Upper lobe of right lung (tissue), 1 donor: ENCODE measurements around the gene SPECC1L. TPM values are rescaled to one million over a fixed set of nuclear protein-coding genes. Genes with fewer than 3 reads are reported as not detected.

Experiments
- ATAC-seq: fragments of 200-7000 bp; cut with Tn5 transposase; one replicate; pipeline ENCODE4 v1.9.1; 2020; ENCODE audit warnings: mild to moderate bottlenecking, moderate library complexity
- DNase-seq: peaks from one replicate; pipeline ENCODE4 v3.0.0-alpha.2; 2020
- H3K27ac ChIP-seq: fragments of 200-600 bp; one replicate; pipeline ENCODE4 v1.8.0; 2022
- H3K27me3 ChIP-seq: fragments of 200-600 bp; one replicate; pipeline ENCODE4 v1.8.0; 2022; ENCODE audit warnings: mild to moderate bottlenecking
- H3K36me3 ChIP-seq: fragments of 200-600 bp; one replicate; pipeline ENCODE4 v1.8.0; 2022
- H3K4me1 ChIP-seq: fragments of 200-600 bp; one replicate; pipeline ENCODE4 v1.8.0; 2022
- H3K4me3 ChIP-seq: fragments of 200-600 bp; one replicate; pipeline ENCODE4 v1.8.0; 2022; ENCODE audit warnings: mild to moderate bottlenecking
- H3K9me3 ChIP-seq: fragments of 200-600 bp; one replicate; pipeline ENCODE4 v1.8.0; 2022
- intact Hi-C: fragments of 100-400 bp; cut with DNase I; formaldehyde crosslinking; loops from one replicate; pipeline ENCODE4 v1.11.0; 2022
- long read RNA-seq: library from polyadenylated mRNA; unstranded; transcript quantifications from one replicate; pipeline ENCODE4 v2.0.0, GENCODE V29; 2021
- total RNA-seq: library from RNA; stranded (reverse); fragmentation: NEBNext Ultra II Directional; extraction: Animal tissue kit (Norgen Biotek cat#: 25700); gene quantifications from one replicate; pipeline ENCODE4 v1.2.1, GENCODE V29; 2021
- TF ChIP-seq, protein P1 (sequence below): fragments of 200-600 bp; IDR thresholded peaks from one replicate; pipeline ENCODE4 v1.8.0; 2022; ENCODE audit warnings: antibody characterized with exemption
- donor health status: DM: no; HTN: yes; CAD: no; lungs with severe emphysema.

The SPECC1L gene
- 87.1 TPM for total RNA-seq
- long read RNA-seq, full-length matches to known transcripts, result 36 of 67 reads
- long read RNA-seq, partial matches to known transcripts, result 17 of 67 reads
- long read RNA-seq, other reads (novel, unspliced or antisense), result 14 of 67 reads

- peaks cover 31% of the 10 kb centered on the region for H3K4me1 ChIP-seq
- intact Hi-C loops, result no loop called here
- no peaks in the 10 kb centered on the region for H3K36me3 ChIP-seq
- peak within 1 kb of the TSS; percentile 90 for H3K27ac ChIP-seq
- peak; percentile 96 for DNase-seq
- H3K27me3 ChIP-seq, result no peaks in the 10 kb centered on the region
- peak within 1 kb of the TSS; percentile 89 for H3K4me3 ChIP-seq
- no peaks in the 10 kb centered on the region for H3K9me3 ChIP-seq
- ATAC-seq, result peak; percentile 98
- TF ChIP-seq, protein P1, sequence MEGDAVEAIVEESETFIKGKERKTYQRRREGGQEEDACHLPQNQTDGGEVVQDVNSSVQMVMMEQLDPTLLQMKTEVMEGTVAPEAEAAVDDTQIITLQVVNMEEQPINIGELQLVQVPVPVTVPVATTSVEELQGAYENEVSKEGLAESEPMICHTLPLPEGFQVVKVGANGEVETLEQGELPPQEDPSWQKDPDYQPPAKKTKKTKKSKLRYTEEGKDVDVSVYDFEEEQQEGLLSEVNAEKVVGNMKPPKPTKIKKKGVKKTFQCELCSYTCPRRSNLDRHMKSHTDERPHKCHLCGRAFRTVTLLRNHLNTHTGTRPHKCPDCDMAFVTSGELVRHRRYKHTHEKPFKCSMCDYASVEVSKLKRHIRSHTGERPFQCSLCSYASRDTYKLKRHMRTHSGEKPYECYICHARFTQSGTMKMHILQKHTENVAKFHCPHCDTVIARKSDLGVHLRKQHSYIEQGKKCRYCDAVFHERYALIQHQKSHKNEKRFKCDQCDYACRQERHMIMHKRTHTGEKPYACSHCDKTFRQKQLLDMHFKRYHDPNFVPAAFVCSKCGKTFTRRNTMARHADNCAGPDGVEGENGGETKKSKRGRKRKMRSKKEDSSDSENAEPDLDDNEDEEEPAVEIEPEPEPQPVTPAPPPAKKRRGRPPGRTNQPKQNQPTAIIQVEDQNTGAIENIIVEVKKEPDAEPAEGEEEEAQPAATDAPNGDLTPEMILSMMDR, result no peak
Observed at GRCh38 chr22:24270556-24271385, at the start of gene SPECC1L. SPECC1L (plus strand) TSS chr22:24270831; CDS start chr22:24302232, 31,401 bp downstream.

DNA sequence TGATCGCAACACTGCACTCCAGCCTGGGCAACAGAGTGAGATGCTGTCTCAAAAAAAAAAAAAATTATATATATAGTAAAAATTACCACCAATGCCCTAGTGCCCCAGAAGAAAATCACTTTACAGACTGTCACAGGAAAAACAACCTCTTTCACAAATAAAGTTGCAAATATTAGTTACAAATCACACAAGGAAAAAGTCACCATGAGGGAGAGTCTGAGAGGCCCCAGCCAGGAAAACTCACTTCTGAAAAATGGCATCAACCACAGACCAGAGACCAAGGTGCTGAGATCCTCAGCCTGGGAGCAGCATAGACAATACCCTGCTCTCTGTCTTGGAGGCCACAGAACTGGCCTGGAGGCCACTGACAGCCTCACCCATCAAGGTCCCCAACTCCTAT lies 46.2 kb upstream of the SPECC1L start:
- TF ChIP-seq, protein P1, result no peak
- no peak for ATAC-seq
- intact Hi-C loops, result no loop called here
- no peak overlapping the region for H3K27ac ChIP-seq
- DNase-seq, result no peak
- H3K9me3 ChIP-seq, result peaks cover 4% of the 10 kb centered on the region
- peaks cover 9% of the 10 kb centered on the region for H3K36me3 ChIP-seq
- H3K4me3 ChIP-seq, result no peak overlapping the region
- H3K27me3 ChIP-seq, result no peaks in the 10 kb centered on the region
- no peaks in the 10 kb centered on the region for H3K4me1 ChIP-seq

- no peaks in the 10 kb centered on the region for H3K4me1 ChIP-seq
- no peaks in the 10 kb centered on the region for H3K27me3 ChIP-seq
- H3K9me3 ChIP-seq, result peaks cover 4% of the 10 kb centered on the region
- intact Hi-C loops, result no loop called here
- TF ChIP-seq, protein P1, result no peak
- ATAC-seq (peak; percentile 30), DNase-seq (no peak)
- H3K4me3 ChIP-seq, result no peak overlapping the region
- no peak overlapping the region for H3K27ac ChIP-seq
- H3K36me3 ChIP-seq, result peaks cover 3% of the 10 kb centered on the region
Observed at GRCh38 chr22:24225044-24225601, 45.5 kb upstream of the SPECC1L start.

DNA sequence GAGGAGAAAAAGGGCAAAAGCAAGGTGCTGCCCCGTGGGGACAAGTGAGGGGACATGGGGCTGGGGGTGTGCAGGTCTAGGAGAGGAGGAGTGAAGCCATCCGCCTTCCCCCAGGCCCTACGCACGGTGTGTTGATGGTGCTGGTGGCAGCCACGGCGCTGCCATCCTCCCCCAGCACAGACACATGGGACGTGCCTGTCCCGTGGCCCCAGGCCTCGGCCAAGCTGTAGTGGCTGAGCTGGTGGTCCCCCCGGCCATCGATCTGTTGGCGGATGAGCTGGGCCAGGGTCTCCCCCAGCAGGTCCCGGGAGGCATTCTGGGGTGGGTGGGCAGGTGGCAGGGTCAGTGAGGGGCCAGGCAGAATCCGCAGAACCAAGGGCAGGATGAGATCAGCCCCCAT lies 44.7 kb upstream of the SPECC1L start:
- Histone ChIP-seq H3K4me3 (no peak overlapping the region), H3K36me3 (no peaks in the 10 kb centered on the region), H3K27ac (no peak overlapping the region), H3K27me3 (no peaks in the 10 kb centered on the region), H3K9me3 (peaks cover 4% of the 10 kb centered on the region), H3K4me1 (no peaks in the 10 kb centered on the region)
- DNase-seq, result no peak
- TF ChIP-seq, protein P1, result no peak
- ATAC-seq, result peak; percentile 24
- intact Hi-C loops, result no loop called here

- H3K27ac ChIP-seq, result no peak overlapping the region
- no peaks in the 10 kb centered on the region for H3K9me3 ChIP-seq
- ATAC-seq (peak; percentile 75), DNase-seq (peak; percentile 87)
- no peaks in the 10 kb centered on the region for H3K4me1 ChIP-seq
- no peaks in the 10 kb centered on the region for H3K36me3 ChIP-seq
- no peaks in the 10 kb centered on the region for H3K27me3 ChIP-seq
- H3K4me3 ChIP-seq, result no peak overlapping the region
- intact Hi-C loops, result no loop called here
- TF ChIP-seq, protein P1, result peak; percentile 44
Observed at GRCh38 chr22:24230911-24231656, 39.5 kb upstream of the SPECC1L start.
